HEK293 (cell line): ENCODE measurements around the gene USP36.

Experiments used
- ATF2 ChIP-seq: fragments of 450-650 bp; formaldehyde crosslinking; IDR thresholded peaks from 2 replicates; pipeline ENCODE4 v1.5.1; 2016; ENCODE audit warnings: missing biosample characterization, missing genetic modification characterization, low read depth
- BCL11A ChIP-seq: fragments of 450-650 bp; formaldehyde crosslinking; IDR thresholded peaks from 2 replicates; pipeline ENCODE4 v1.5.1; 2016; ENCODE audit warnings: low read depth, missing biosample characterization, missing genetic modification characterization
- KLF10 ChIP-seq: fragments of 450-650 bp; IDR thresholded peaks from 2 replicates; pipeline ENCODE4 v1.5.1; 2018; ENCODE audit warnings: missing biosample characterization, mild to moderate bottlenecking, missing genetic modification characterization
- KLF9 ChIP-seq: fragments of 450-650 bp; formaldehyde crosslinking; IDR thresholded peaks from 2 replicates; pipeline ENCODE4 v1.5.1; 2016; ENCODE audit warnings: missing biosample characterization, missing genetic modification characterization, low read depth
- YY1 ChIP-seq: fragments of 450-650 bp; formaldehyde crosslinking; IDR thresholded peaks from 2 replicates; pipeline ENCODE4 v1.5.1; 2018; ENCODE audit warnings: missing biosample characterization, missing genetic modification characterization
- ZBTB44 ChIP-seq: fragments of 450-650 bp; IDR thresholded peaks from 2 replicates; pipeline ENCODE4 v1.5.1; 2018; ENCODE audit warnings: missing biosample characterization, mild to moderate bottlenecking, missing genetic modification characterization
- ZBTB7A ChIP-seq: fragments of 450-650 bp; formaldehyde crosslinking; IDR thresholded peaks from 2 replicates; pipeline ENCODE4 v1.5.1; 2016; ENCODE audit warnings: low read depth, missing biosample characterization, missing genetic modification characterization
- ZBTB8A ChIP-seq: fragments of 450-650 bp; formaldehyde crosslinking; IDR thresholded peaks from 2 replicates; pipeline ENCODE4 v1.5.1; 2016; ENCODE audit warnings: missing biosample characterization, missing genetic modification characterization
- ZNF146 ChIP-seq: fragments of 450-650 bp; formaldehyde crosslinking; IDR thresholded peaks from 2 replicates; pipeline ENCODE4 v1.5.1; 2016; ENCODE audit warnings: missing biosample characterization, missing genetic modification characterization
- TF ChIP-seq, protein P1 (sequence below): fragments of 450-650 bp; formaldehyde crosslinking; IDR thresholded peaks from 2 replicates; pipeline ENCODE4 v1.5.1; 2016; ENCODE audit warnings: missing biosample characterization, missing genetic modification characterization
- TF ChIP-seq, protein P2 (sequence below): fragments of 450-650 bp; formaldehyde crosslinking; IDR thresholded peaks from 2 replicates; pipeline ENCODE4 v1.5.1; 2016; ENCODE audit warnings: missing biosample characterization, missing genetic modification characterization
- TF ChIP-seq, protein P3 (sequence below): fragments of 450-650 bp; formaldehyde crosslinking; IDR thresholded peaks from 2 replicates; pipeline ENCODE4 v1.5.1; 2016; ENCODE audit warnings: missing biosample characterization, missing genetic modification characterization, borderline replicate concordance

DNA sequence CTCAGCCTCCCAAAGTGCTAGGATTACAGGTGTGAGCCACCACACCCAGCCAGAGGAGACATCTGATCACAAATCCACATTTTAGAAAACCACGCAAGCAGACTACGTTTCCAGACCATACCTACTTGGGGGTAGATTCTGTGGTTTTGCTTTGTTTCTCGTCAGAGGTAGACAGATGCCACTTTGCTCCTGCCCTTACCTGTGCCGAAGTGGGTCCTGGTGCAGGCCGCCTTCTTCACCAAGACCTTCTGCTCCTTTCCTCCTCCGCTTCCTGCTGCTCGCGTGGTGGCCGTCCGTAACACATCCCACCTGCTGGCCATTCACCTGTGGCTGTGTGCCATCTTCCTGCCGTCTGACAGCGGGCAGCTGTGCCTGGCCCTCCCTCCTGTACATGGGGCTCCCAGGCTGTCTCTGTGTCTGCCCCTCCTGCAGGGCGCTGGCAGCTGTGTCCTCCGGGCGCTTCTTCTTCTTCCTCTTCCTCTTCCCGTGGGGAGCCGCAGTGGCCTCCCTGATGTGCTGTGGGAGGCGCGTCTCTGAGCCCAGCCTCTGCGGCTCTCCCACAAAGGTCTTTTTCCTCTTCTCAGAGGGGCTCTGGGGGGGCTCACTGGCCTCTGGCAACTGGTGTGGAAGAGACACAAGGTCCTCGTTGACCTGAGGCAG, 37.3 kb downstream of the USP36 start:
- TF ChIP-seq ZBTB8A (tag by site-specific recombination) (no peak), KLF10 (no peak), ZBTB7A (tag by site-specific recombination) (no peak), ZNF146 (tag by site-specific recombination) (no peak), YY1 (tag by site-specific recombination) (no peak), ZBTB44 (no peak), ATF2 (no peak), BCL11A (tag by site-specific recombination) (no peak), KLF9 (tag by site-specific recombination) (no peak)
- TF ChIP-seq, protein P1, sequence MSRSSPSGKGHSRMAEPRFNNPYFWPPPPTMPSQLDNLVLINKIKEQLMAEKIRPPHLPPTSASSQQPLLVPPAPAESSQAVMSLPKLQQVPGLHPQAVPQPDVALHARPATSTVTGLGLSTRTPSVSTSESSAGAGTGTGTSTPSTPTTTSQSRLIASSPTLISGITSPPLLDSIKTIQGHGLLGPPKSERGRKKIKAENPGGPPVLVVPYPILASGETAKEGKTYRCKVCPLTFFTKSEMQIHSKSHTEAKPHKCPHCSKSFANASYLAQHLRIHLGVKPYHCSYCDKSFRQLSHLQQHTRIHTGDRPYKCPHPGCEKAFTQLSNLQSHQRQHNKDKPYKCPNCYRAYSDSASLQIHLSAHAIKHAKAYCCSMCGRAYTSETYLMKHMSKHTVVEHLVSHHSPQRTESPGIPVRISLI: no peak
- TF ChIP-seq, protein P2, sequence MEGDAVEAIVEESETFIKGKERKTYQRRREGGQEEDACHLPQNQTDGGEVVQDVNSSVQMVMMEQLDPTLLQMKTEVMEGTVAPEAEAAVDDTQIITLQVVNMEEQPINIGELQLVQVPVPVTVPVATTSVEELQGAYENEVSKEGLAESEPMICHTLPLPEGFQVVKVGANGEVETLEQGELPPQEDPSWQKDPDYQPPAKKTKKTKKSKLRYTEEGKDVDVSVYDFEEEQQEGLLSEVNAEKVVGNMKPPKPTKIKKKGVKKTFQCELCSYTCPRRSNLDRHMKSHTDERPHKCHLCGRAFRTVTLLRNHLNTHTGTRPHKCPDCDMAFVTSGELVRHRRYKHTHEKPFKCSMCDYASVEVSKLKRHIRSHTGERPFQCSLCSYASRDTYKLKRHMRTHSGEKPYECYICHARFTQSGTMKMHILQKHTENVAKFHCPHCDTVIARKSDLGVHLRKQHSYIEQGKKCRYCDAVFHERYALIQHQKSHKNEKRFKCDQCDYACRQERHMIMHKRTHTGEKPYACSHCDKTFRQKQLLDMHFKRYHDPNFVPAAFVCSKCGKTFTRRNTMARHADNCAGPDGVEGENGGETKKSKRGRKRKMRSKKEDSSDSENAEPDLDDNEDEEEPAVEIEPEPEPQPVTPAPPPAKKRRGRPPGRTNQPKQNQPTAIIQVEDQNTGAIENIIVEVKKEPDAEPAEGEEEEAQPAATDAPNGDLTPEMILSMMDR: no peak
- TF ChIP-seq, protein P3, sequence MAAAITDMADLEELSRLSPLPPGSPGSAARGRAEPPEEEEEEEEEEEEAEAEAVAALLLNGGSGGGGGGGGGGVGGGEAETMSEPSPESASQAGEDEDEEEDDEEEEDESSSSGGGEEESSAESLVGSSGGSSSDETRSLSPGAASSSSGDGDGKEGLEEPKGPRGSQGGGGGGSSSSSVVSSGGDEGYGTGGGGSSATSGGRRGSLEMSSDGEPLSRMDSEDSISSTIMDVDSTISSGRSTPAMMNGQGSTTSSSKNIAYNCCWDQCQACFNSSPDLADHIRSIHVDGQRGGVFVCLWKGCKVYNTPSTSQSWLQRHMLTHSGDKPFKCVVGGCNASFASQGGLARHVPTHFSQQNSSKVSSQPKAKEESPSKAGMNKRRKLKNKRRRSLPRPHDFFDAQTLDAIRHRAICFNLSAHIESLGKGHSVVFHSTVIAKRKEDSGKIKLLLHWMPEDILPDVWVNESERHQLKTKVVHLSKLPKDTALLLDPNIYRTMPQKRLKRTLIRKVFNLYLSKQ (tag by site-specific recombination): no peak
